IPS-15b (cell line): ENCODE measurements around the gene PLOD3.
A peak's percentile ranks its signal among the peaks of the same experiment; 100 is the strongest.

Experiments
- H3K27me3 ChIP-seq: one replicate; pipeline ENCODE4 v1.6.1; 2013; ENCODE audit warnings: low read length; ENCODE audit not compliant: control insufficient read depth, insufficient read depth
- H3K36me3 ChIP-seq: one replicate; pipeline ENCODE4 v1.6.1; 2013; ENCODE audit warnings: low read length; ENCODE audit not compliant: control insufficient read depth, insufficient read depth
- H3K4me1 ChIP-seq: one replicate; pipeline ENCODE4 v1.6.1; 2013; ENCODE audit warnings: mild to moderate bottlenecking, low read length; ENCODE audit not compliant: control insufficient read depth, insufficient read depth
- H3K4me3 ChIP-seq: one replicate; pipeline ENCODE4 v1.5.1; 2013; ENCODE audit warnings: low read depth, low read length
- H3K9ac ChIP-seq: one replicate; pipeline ENCODE4 v1.6.1; 2013; ENCODE audit warnings: low read depth, mild to moderate bottlenecking, low read length
- H3K9me3 ChIP-seq: one replicate; pipeline ENCODE4 v1.6.1; 2013; ENCODE audit warnings: mild to moderate bottlenecking, low read length; ENCODE audit not compliant: control insufficient read depth, insufficient read depth

PLOD3 gene

DNA sequence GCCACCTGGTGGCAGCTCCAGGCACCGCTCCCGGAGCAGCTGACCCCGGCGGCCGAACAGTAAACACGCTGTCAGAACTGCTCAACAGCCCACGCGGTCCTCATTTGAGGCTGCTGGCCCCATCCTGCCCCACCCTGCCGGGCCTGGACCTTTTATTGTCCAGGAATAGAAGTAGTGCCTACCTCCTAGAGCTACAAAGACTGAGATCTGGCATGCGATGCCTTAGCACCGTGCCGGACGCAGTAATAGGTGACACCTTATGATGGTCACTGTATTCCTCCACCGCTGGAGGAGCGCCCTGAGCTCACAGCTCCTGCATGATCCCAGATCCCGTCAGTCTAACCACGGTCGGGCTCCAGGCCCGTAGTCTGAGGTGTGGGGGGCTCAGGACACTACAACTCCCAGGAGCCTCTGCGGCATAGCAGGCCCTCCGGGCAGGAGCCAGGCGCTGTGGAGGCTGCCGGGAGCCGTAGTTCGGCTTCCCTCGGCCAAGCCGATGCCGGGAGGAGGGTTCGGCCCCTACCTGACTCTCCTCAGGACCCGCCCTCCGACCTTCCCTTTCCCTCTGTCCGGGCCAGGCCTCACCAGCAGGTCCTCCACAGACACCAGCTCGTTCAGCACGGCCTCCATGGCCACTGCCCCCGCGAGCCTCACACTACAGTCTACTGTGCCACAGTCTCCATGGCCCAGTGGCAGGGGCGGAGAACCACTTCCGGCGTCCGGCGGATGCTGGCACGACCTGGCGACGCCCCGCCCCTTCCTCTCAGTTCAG, 27.2 kb upstream of the PLOD3 start, which contains the start of gene FIS1:
Gene FIS1 (minus strand): TSS at position 707 of the 772 bp plus-strand sequence. CDS start 77 bp downstream, at position 630.
- peak within 1 kb of the TSS; percentile 100 for H3K4me3 ChIP-seq
- H3K36me3 ChIP-seq: peaks cover 11% of the 10 kb centered on the region
- H3K27me3 ChIP-seq: no peaks in the 10 kb centered on the region
- peaks cover 3% of the 10 kb centered on the region for H3K4me1 ChIP-seq
- peak within 1 kb of the TSS; percentile 88 for H3K9ac ChIP-seq
- no peaks in the 10 kb centered on the region for H3K9me3 ChIP-seq

DNA sequence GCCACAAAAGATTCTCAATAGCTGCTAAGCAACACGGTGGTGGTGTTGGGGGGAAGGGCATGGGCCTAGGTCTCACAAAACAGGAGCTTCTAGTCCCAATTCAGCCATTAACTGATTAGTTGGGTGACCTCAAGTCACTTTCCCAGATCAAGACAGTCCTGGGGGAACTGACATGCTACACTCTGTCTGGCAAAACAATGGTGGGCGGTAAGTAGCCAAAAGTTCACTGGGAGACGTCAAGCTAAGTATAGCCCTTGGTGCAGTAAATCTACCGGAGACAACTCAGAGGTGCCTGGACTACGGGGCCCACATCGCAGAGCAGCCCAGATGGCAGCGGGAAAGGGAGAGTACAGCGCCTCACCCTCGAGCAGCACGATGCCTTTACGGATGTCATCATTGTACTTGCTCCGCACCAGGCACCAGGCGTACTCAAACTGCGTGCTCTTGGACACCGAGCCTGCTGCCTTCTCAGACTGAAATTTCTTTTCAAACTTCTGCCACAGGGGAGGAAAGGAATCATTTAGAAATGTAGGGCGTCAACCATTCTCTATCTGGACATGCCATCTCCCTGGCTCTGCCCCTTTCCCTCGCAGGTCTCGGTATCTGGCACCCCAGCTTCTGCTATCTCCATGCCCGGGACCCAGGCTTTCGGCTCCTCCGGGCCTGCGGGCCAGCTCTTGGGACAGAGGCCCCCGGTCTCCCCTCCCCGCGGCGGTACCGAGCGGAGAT, 26.4 kb upstream of the PLOD3 start:
- peak overlapping the region; percentile 88 for H3K9ac ChIP-seq
- no peaks in the 10 kb centered on the region for H3K27me3 ChIP-seq
- peaks cover 14% of the 10 kb centered on the region for H3K36me3 ChIP-seq
- H3K9me3 ChIP-seq: no peaks in the 10 kb centered on the region
- peaks cover 3% of the 10 kb centered on the region for H3K4me1 ChIP-seq
- H3K4me3 ChIP-seq: peak overlapping the region; percentile 100

- Histone ChIP-seq H3K9me3 (no peaks in the 10 kb centered on the region), H3K9ac (no peak overlapping the region)
Measured at GRCh38 chr7:101241443-101242349, 24.3 kb upstream of the PLOD3 start.

DNA sequence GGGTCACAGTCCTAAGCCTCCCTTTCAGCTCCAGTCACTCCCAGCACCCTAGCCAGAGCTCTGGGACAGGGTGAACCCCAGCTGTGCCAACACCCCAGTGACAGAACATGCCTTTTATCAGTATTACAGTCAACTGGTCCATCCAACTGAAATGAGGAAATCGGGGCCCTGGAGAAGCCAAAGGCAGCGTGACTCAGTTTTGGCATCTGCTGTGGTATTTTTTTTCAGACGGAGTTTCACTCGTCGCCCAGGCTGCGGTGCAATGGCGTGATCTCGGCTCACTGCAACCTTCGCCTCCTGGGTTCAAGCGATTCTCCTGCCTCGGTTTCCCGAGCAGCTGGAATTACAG, 23.6 kb upstream of the PLOD3 start:
- H3K36me3 ChIP-seq: peaks cover 12% of the 10 kb centered on the region
- H3K9me3 ChIP-seq: no peaks in the 10 kb centered on the region
- H3K4me3 ChIP-seq: no peak overlapping the region
- H3K27me3 ChIP-seq: no peaks in the 10 kb centered on the region
- no peak overlapping the region for H3K9ac ChIP-seq
- H3K4me1 ChIP-seq: peaks cover 3% of the 10 kb centered on the region

More at GRCh38 chr7:101241443-101242349, 24.3 kb upstream of the PLOD3 start:
- H3K4me3 ChIP-seq: no peak overlapping the region
- peaks cover 3% of the 10 kb centered on the region for H3K4me1 ChIP-seq
- H3K36me3 ChIP-seq: peaks cover 13% of the 10 kb centered on the region
- H3K27me3 ChIP-seq: no peaks in the 10 kb centered on the region

DNA sequence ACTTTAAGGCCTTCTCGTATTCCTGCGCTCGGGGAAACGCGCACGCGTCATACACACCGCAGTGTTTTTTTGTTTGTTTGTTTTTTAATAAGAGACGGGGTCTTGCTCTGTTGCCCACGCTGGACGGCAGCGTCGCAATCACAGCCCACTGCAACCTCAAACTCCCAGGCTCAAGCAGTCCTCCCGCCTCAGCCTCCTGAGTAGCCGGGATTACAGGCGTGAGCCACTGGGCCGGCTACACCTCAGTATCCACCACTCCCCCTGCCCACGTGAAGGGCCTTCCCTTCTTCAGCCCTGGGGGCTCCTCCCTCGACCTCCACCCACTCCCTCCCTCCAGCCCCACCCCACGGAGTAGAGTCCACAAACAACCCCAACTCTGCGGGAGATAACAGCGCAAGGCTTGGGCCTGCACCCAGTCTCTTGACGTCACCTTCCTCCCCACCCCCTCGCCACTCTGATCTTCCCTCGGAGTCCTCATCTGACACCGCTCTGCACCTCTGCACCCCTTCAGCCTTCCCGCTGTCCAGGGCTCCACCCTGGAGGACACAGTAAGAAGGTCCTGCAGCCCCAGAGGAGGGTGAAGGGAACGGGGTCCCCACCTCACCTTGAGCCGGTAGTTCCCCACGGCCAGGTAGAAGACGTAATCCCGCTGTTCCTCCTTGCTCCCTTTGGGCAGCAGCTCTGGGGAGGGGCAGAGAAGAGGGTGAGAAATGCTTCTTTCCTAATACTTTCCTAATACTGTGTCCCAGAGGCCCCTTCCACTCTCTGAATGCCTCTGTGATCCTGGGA, 23.0 kb upstream of the PLOD3 start:
- Histone ChIP-seq H3K27me3 (no peaks in the 10 kb centered on the region), H3K4me1 (peaks cover 3% of the 10 kb centered on the region), H3K36me3 (peaks cover 12% of the 10 kb centered on the region), H3K9me3 (no peaks in the 10 kb centered on the region), H3K9ac (no peak overlapping the region), H3K4me3 (no peak overlapping the region)

GRCh38 chr7:101239951-101240220, 22.5 kb upstream of the PLOD3 start:
- Histone ChIP-seq H3K4me3 (no peak overlapping the region), H3K9me3 (no peaks in the 10 kb centered on the region), H3K9ac (no peak overlapping the region), H3K36me3 (peaks cover 14% of the 10 kb centered on the region), H3K27me3 (no peaks in the 10 kb centered on the region), H3K4me1 (peaks cover 3% of the 10 kb centered on the region)

DNA sequence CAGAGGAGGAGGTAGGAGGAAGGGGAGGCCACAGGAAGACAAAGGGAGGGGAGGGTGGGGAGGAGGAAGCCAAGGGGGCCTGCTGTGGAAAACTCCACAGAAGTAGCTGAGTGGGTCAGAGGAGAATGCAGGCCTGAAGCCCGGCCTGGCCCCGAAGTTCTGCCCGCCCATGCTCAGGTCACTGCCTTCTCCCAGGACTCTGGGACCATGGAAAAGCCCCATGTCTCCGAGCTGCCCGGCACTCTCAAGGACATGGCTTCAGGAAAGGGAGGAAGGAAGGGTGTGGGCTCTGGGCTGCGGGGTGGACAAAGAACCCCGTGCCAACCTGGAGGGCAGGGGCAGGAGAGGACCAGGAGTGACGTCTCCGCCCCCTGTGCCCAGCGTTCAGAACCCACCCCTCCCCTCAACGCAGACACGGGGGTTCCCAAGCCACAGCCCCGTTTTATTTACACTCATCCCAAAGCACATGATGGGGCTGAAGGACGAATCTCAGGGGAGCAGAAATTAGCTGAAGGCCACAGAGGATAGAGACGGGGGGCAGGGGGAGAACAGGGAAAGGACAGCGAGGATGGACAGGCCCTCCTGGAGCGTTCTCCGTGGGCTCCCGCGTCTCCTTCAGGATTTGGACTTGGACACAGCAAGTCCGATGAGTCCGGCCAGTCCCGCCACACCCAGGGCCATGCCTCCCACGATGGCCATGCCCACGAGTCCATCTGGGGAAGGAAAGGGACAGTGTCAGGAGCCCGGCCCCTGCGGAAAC, 22.0 kb upstream of the PLOD3 start:
- no peaks in the 10 kb centered on the region for H3K27me3 ChIP-seq
- peaks cover 3% of the 10 kb centered on the region for H3K4me1 ChIP-seq
- H3K4me3 ChIP-seq: no peak overlapping the region
- H3K36me3 ChIP-seq: peaks cover 14% of the 10 kb centered on the region
- no peaks in the 10 kb centered on the region for H3K9me3 ChIP-seq
- H3K9ac ChIP-seq: no peak overlapping the region

DNA sequence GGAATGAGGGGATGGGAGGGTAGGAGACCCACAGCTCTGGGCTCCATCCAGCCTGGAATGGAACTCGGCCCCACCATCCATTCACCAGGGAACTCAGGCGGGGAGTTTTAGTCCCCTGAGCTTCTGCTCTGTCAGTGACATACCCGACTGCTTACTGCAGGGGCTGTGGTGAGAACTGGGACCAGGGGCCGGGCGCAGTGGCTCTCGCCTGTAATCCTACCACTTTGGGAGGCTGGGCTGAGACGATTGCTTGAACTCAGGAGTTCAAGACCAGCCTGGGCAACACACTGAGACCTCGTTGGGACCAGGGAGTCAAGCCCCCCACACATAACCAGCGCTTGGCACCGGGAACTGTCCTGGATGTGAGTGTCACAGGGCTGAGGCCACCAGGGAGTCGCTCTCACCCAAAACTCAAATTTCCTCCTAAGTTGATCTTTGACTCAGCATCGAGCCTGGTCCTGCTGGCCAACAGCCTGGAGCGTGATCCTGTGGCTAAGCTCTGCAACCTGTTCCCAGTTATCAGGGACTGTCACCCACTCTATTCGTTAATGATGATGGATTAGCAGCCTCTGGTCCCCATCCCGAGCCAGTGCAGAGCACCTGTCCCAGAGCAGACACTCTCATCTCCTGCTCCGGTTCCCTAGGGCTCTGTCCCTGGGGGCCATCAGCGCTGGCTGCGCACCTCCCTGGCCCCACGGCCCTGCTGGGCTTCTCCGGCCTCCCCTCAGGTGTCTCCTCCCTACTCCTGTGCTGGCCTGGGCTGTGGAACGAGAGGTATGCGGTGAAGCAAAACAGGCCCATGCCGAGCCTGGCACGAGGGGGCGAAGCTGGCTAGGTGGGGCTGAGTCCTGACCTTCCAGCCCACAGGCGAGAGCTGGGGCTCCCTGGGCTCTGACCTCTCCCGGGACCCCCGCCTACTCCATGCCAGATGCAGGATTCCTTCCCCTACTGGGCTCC, 21.1 kb upstream of the PLOD3 start:
- Histone ChIP-seq H3K27me3 (no peaks in the 10 kb centered on the region), H3K4me3 (no peak overlapping the region), H3K9ac (no peak overlapping the region), H3K4me1 (no peaks in the 10 kb centered on the region), H3K36me3 (peaks cover 11% of the 10 kb centered on the region), H3K9me3 (no peaks in the 10 kb centered on the region)

DNA sequence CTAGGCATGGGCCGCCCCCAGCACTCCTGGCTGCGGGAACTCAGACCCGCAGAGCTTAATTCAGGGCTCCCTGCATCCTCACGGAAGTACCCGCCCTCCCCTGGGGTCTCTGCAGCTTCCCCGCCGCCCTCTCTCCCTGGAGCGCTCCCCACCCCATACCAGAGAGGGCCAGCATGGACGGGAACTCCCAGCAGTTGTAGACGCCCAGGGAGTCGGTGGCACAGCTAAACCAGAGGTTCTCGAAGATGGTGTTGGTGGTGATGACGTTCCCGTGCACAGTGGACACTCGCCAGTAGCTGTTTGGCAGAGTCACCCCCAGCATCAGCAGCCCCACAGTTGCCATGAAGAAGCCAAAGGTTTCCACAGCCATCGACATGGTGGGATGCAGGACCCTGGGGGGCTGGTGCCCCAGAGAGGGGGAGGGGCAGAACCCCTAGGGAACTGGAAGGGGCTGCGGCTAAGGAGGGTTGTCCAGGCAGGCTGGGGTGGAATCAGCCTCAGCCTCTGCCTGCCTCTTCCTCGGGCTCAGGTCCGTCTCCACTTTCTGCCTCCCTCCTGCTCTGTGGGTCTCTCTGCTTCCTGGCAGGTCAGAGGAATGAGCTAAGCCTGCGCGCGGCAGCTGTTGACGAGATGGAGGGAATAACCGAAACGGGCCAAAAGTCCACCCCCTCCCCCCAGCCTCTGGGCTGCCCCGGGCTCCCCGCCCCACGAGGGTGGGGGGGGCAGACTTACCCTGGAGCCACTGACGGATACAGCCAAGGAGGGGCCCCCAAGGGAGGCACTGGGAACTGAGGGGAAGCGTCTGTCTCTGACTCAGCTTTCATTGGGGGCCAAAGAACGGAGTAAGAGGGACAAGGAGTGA, 20.1 kb upstream of the PLOD3 start, which contains the start of gene CLDN15:
Gene CLDN15 (minus strand): TSS at position 597 of the 862 bp plus-strand sequence. CDS start 221 bp downstream, at position 376.
- H3K36me3 ChIP-seq: peaks cover 10% of the 10 kb centered on the region
- no peak within 1 kb of the TSS for H3K4me3 ChIP-seq
- H3K9ac ChIP-seq: no peak within 1 kb of the TSS
- H3K9me3 ChIP-seq: no peaks in the 10 kb centered on the region
- peaks cover 6% of the 10 kb centered on the region for H3K4me1 ChIP-seq
- no peaks in the 10 kb centered on the region for H3K27me3 ChIP-seq
